Hematopoietic multipotent progenitor cell treated with erythropoietin and hydrocortisone succinate and interleukin-3 and kit ligand, for 17 days (in vitro differentiated cells): ENCODE results near the gene ZNF433.
"Not testable (repeated sequence)": the region's sequence is repeated elsewhere in the genome, so short reads cannot be mapped to it uniquely, and the experiment has no call there.

ENCODE experiments used
- DNase-seq: peaks from one replicate; pipeline ENCODE4 v3.0.0-alpha.2; 2015; ENCODE audit warnings: low spot score

Gene ZNF433

GRCh38 chr19:12035220-12036172, at the start of gene ZNF433:
TSS of gene ZNF433 (minus strand) at chr19:12035679. CDS start at chr19:12035539, 140 bp downstream.
- peak; percentile 72 for DNase-seq

- DNase-seq, result not testable (repeated sequence)
Observed at GRCh38 chr19:12083336-12083735, 47.9 kb upstream of the ZNF433 start.

GRCh38 chr19:12077375-12077774, 41.9 kb upstream of the ZNF433 start:
- no peak for DNase-seq

GRCh38 chr19:12076331-12076730, 40.9 kb upstream of the ZNF433 start:
- DNase-seq, result not testable (repeated sequence)

- no peak for DNase-seq
Observed at GRCh38 chr19:12075538-12076139, 40.2 kb upstream of the ZNF433 start.

- DNase-seq, result peak; percentile 82
Observed at GRCh38 chr19:12064590-12065538, 29.4 kb upstream of the ZNF433 start, which contains the start of gene ZNF844. TSS of gene ZNF844 (plus strand) at chr19:12064731. CDS start at chr19:12064874, 143 bp downstream.

GRCh38 chr19:12055784-12056183, 20.3 kb upstream of the ZNF433 start:
- DNase-seq, result no peak

GRCh38 chr19:12052497-12053169, 17.2 kb upstream of the ZNF433 start, which contains the start of gene ZNF878:
TSS of gene ZNF878 (minus strand) at chr19:12052961. CDS start at chr19:12052801, 160 bp downstream.
- DNase-seq, result peak; percentile 21

- no peak for DNase-seq
Observed at GRCh38 chr19:12052091-12052496, 16.6 kb upstream of the ZNF433 start.

GRCh38 chr19:12047868-12048267, 12.4 kb upstream of the ZNF433 start:
- DNase-seq, result no peak

GRCh38 chr19:12043752-12044422, 8.4 kb upstream of the ZNF433 start:
- DNase-seq, result no peak

- no peak for DNase-seq
Observed at GRCh38 chr19:12042893-12043292, 7.4 kb upstream of the ZNF433 start.

- DNase-seq, result no peak
Observed at GRCh38 chr19:12034620-12035019, 859 bp downstream of the ZNF433 start.

- DNase-seq, result no peak
Observed at GRCh38 chr19:12034198-12034597, 1.3 kb downstream of the ZNF433 start.

- no peak for DNase-seq
Observed at GRCh38 chr19:12015753-12016116, 19.7 kb downstream of the ZNF433 start.

- no peak for DNase-seq
Observed at GRCh38 chr19:12015015-12015752, 20.3 kb downstream of the ZNF433 start.

- DNase-seq, result no peak
Observed at GRCh38 chr19:12000152-12000981, 35.1 kb downstream of the ZNF433 start.

- DNase-seq, result no peak
Observed at GRCh38 chr19:11995174-11995573, 40.3 kb downstream of the ZNF433 start.

GRCh38 chr19:11991921-11992320, 43.6 kb downstream of the ZNF433 start:
- DNase-seq, result not testable (repeated sequence)
